Measurements from ENCODE around the gene C2orf68.
"Not testable (repeated sequence)": the region's sequence is repeated elsewhere in the genome, so short reads cannot be mapped to it uniquely, and the experiment has no call there.

C2orf68 gene

DNA sequence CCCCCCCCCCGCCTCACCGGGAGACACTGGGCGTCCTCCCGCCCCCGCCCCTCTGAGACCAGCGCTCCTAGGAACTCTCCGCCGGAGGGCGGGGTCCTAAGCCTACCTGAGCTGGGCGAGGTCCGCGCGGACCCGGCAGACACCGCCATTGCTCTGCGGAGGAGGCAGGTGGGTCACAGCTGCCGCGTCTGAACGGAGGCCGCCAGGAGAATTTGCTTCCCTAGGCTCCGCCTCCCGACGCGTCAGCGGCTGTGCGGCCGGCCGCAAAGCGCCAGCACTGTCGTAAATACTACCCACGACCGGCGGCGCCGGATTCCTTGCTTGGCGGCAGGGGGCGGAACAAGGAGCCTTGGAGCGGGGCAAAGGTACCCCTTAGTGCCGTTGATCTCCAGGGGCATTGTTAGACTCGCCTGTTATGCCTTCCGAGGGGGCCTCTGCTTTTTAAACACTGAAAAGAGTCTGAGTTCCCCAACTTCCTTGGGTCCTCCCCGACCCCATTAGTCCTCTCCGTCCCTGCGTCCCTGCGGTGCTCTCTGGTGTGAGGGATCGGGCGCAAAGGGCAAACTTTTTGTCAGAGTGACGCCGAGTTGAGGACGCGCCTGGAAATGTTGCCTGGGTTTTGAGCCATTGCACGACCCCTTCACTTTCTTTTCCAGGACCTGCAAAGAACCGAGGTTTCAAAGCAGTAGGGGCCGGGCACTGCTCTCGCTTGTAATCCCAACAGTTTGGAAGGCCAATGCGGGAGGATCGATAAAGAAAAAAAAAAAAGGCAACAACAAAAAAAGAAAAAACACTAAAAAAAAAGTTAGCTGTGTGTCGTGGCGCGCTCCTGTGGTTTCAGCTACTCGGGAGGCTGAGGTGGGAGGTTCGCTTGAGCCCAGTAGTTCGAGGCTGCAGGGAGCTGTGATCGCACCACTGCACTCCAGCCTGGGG lies 50.3 kb downstream of the C2orf68 start, which contains the start of gene GGCX:
Gene GGCX (minus strand): TSS at position 214 of the 933 bp plus-strand sequence. CDS start 65 bp downstream, at position 149.
- H3K4me3 ChIP-seq (ENCODE audit: low read length) = peak within 1 kb of the TSS; percentile 91
- TF ChIP-seq, protein P1, sequence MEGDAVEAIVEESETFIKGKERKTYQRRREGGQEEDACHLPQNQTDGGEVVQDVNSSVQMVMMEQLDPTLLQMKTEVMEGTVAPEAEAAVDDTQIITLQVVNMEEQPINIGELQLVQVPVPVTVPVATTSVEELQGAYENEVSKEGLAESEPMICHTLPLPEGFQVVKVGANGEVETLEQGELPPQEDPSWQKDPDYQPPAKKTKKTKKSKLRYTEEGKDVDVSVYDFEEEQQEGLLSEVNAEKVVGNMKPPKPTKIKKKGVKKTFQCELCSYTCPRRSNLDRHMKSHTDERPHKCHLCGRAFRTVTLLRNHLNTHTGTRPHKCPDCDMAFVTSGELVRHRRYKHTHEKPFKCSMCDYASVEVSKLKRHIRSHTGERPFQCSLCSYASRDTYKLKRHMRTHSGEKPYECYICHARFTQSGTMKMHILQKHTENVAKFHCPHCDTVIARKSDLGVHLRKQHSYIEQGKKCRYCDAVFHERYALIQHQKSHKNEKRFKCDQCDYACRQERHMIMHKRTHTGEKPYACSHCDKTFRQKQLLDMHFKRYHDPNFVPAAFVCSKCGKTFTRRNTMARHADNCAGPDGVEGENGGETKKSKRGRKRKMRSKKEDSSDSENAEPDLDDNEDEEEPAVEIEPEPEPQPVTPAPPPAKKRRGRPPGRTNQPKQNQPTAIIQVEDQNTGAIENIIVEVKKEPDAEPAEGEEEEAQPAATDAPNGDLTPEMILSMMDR (conservative IDR thresholded peaks at IDR 0.05; ENCODE audit: low read length) = 0 out of 2 replicates have a peak, but pooled peaks have one; percentile 8
- DNase-seq (ENCODE audit: low read depth) = peak; percentile 91

DNA sequence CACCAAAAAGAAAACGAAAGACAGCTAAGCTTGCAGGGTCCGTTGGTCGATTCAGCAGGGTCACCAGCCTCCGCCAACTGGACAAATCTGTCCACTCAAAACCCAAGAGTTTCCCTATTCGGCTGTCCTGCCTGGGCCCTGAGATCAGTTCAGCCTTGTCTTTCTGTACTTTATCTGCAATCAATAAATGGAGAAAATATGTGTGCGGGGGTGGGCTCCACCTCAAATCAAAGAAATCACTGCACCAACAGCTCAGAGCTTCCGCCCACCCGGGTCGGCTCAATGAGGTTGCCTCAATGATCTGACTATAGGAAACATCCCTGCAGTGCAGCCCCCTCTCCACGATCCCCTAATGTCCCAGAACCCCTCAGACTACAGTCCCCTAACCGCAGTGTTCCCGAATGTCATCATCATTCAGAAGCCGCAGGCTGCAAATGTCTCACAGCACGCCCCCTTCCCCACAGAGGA lies 51.0 kb downstream of the C2orf68 start:
- no peak for DNase-seq (ENCODE audit: low read depth)
- TF ChIP-seq, protein P1 (conservative IDR thresholded peaks at IDR 0.05; ENCODE audit: low read length) = no peak
- peak overlapping the region; percentile 91 for H3K4me3 ChIP-seq (ENCODE audit: low read length)

DNA sequence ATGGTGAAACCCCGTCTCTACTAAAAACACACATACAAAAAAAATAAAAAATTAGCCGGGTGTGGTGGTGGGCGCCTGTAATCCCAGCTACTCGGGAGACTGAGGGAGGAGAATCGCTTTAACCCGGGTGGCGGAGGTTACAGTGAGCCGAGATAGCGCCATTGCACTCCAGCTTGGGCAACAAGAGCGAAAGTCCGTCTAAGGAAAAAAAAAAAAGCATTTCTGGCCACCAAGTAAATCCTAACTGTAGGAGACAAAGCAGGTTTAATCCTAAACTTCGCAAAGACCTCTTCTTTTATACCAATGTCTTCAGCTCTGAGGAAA lies 51.5 kb downstream of the C2orf68 start:
- peak overlapping the region; percentile 91 for H3K4me3 ChIP-seq (ENCODE audit: low read length)
- DNase-seq (ENCODE audit: low read depth) = not testable (repeated sequence)

DNA sequence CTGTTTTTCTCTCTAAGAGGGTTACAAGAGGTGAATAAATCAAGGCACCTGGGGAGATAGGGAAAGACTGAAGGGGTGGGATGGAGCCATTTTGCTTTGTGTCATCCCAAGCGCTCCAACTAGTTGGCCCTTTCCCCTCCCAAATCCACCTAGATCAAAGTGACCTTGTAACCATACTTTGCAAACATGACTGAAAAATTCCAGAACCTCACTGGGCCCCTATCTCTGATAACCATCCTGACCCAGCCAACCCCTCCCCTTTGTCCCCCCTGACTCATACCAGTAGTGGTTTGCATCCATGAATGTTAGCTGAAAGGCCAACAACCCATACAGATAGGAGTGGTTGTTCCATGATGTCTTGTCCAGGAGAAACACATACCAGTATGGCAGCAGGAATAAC lies 53.7 kb downstream of the C2orf68 start:
- no peak overlapping the region for H3K4me3 ChIP-seq (ENCODE audit: low read length)
- no peak for DNase-seq (ENCODE audit: low read depth)
- TF ChIP-seq, protein P1 (conservative IDR thresholded peaks at IDR 0.05; ENCODE audit: low read length) = no peak

DNA sequence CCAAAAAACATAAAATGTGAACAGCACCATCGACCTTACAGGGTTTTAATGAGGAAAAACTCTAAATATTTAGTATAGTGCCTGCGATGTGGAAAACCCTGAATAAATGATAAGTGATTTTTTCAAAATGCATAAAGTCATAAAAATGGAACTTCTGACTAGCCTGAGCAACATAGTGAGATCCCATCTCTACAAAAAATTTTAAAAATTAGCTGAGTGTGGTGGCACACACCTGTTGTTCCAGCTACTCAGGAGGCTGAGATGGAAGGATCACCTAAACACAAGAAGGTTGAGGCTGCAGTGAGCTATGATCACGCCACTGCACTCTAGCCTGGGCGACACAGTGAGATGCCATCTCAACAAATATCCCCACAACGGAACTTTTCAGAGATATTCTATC lies 54.7 kb downstream of the C2orf68 start:
- no peak for DNase-seq (ENCODE audit: low read depth)
- TF ChIP-seq, protein P1 (conservative IDR thresholded peaks at IDR 0.05; ENCODE audit: low read length) = no peak
- H3K4me3 ChIP-seq (ENCODE audit: low read length) = no peak overlapping the region
